IMR-90 (cell line): ENCODE results near the gene LPCAT2. TPM values are rescaled to one million over a fixed set of nuclear protein-coding genes. Genes with fewer than 3 reads are reported as not detected.

Experiments used
- ATAC-seq: fragments of 200-7000 bp; cut with Tn5 transposase; 2 replicates; pipeline ENCODE4 v1.9.1; 2020; ENCODE audit warnings: low read depth, mild to moderate bottlenecking, moderate library complexity
- BruUV-seq: library from RNA; stranded (reverse); fragments of 400-500 nt; replicated peaks from 2 replicates; lab custom pipeline; 2021; lab: Mats Ljungman, UMichigan
- CTCF ChIA-PET: fragments of 300-600 bp; formaldehyde crosslinking; extraction: SDS; loops from one replicate; lab custom pipeline; 2021; ENCODE audit warnings: antibody characterized with exemption; lab: Yijun Ruan, JAX
- POLR2A ChIA-PET: fragments of 300-600 bp; sonication (Branson Sonifier 250); formaldehyde crosslinking; loops from one replicate; lab custom pipeline; 2022; ENCODE audit warnings: antibody characterized with exemption; ENCODE audit not compliant: unreplicated experiment; lab: Charles Lee
- DNase-seq: peaks from one replicate; pipeline ENCODE4 v3.0.0; 2013
- H2AFZ ChIP-seq: replicated peaks from 2 replicates; pipeline ENCODE3; 2013; ENCODE audit warnings: low read length, mild to moderate bottlenecking; ENCODE audit not compliant: poor library complexity
- H2AK5ac ChIP-seq: 2 replicates; pipeline ENCODE4 v1.6.1; 2013; ENCODE audit warnings: low read depth, low read length, inconsistent platforms
- H2AK9ac ChIP-seq: replicated peaks from 2 replicates; pipeline ENCODE3; 2013; ENCODE audit warnings: mild to moderate bottlenecking, low read depth, low read length, moderate library complexity; ENCODE audit not compliant: poor library complexity
- H2BK120ac ChIP-seq: 2 replicates; pipeline ENCODE4 v1.6.1; 2013; ENCODE audit warnings: low read depth, low read length, inconsistent platforms
- H2BK15ac ChIP-seq: 3 replicates; pipeline ENCODE4 v1.6.1; 2013; ENCODE audit warnings: low read depth, low read length, inconsistent platforms
- H2BK20ac ChIP-seq: 2 replicates; pipeline ENCODE4 v1.6.1; 2013; ENCODE audit warnings: low read depth, mild to moderate bottlenecking, inconsistent platforms, low read length, moderate library complexity
- H2BK5ac ChIP-seq: 2 replicates; pipeline ENCODE4 v1.6.1; 2013; ENCODE audit warnings: mild to moderate bottlenecking, low read depth, low read length, inconsistent platforms; ENCODE audit not compliant: poor library complexity, severe bottlenecking
- H3K14ac ChIP-seq: replicated peaks from 2 replicates; pipeline ENCODE4 v1.6.1; 2013; ENCODE audit warnings: low read depth, low read length, inconsistent platforms
- H3K18ac ChIP-seq: 2 replicates; pipeline ENCODE4 v1.6.1; 2013; ENCODE audit warnings: low read depth, low read length, control low read depth
- H3K23ac ChIP-seq: 2 replicates; pipeline ENCODE4 v1.6.1; 2013; ENCODE audit warnings: low read depth, low read length, inconsistent platforms
- H3K27ac ChIP-seq: 2 replicates; pipeline ENCODE4 v1.5.1; 2013; ENCODE audit warnings: mild to moderate bottlenecking, control low read depth, low read length; ENCODE audit not compliant: insufficient read depth
- H3K27me3 ChIP-seq: 2 replicates; pipeline ENCODE4 v1.6.1; 2013; ENCODE audit warnings: low read length; ENCODE audit not compliant: control insufficient read depth, insufficient read depth
- H3K36me3 ChIP-seq: 2 replicates; pipeline ENCODE4 v1.6.1; 2013; ENCODE audit warnings: low read length, mixed read lengths; ENCODE audit not compliant: control insufficient read depth, insufficient read depth
- H3K4ac ChIP-seq: 2 replicates; pipeline ENCODE4 v1.6.1; 2013; ENCODE audit warnings: low read depth, low read length, inconsistent platforms
- H3K4me1 ChIP-seq: 2 replicates; pipeline ENCODE4 v1.6.1; 2013; ENCODE audit warnings: low read length, mixed read lengths; ENCODE audit not compliant: control insufficient read depth, insufficient read depth
- H3K4me2 ChIP-seq: 2 replicates; pipeline ENCODE4 v1.6.1; 2013; ENCODE audit warnings: low read depth, mild to moderate bottlenecking, control low read depth, low read length, moderate library complexity
- H3K4me3 ChIP-seq: 2 replicates; pipeline ENCODE4 v1.5.1; 2013; ENCODE audit warnings: low read depth, mild to moderate bottlenecking, control low read depth, low read length, moderate library complexity; ENCODE audit not compliant: insufficient read depth
- H3K56ac ChIP-seq: 2 replicates; pipeline ENCODE4 v1.6.1; 2013; ENCODE audit warnings: low read length, inconsistent platforms; ENCODE audit not compliant: insufficient read depth; ENCODE audit errors: extremely low read depth
- H3K79me1 ChIP-seq, 2 experiments: 2 replicates each; pipeline ENCODE4 v1.6.1; 2013; ENCODE audit warnings: low read length in 2 of 2, inconsistent platforms in 1 of 2, low read depth in 1 of 2
- H3K9ac ChIP-seq: 2 replicates; pipeline ENCODE4 v1.6.1; 2013; ENCODE audit warnings: low read depth, low read length, control low read depth
- H3K9me1 ChIP-seq: 2 replicates; pipeline ENCODE4 v1.6.1; 2013; ENCODE audit warnings: low read length, inconsistent platforms; ENCODE audit not compliant: insufficient read depth
- H3K9me3 ChIP-seq: 2 replicates; pipeline ENCODE4 v1.6.1; 2013; ENCODE audit warnings: low read length; ENCODE audit not compliant: control insufficient read depth, insufficient read depth
- H4K20me1 ChIP-seq: 2 replicates; pipeline ENCODE4 v1.6.1; 2013; ENCODE audit warnings: low read length, inconsistent platforms; ENCODE audit not compliant: insufficient read depth
- H4K5ac ChIP-seq: 2 replicates; pipeline ENCODE4 v1.6.1; 2013; ENCODE audit warnings: mild to moderate bottlenecking, low read depth, low read length, control low read depth
- H4K8ac ChIP-seq, 2 experiments: 2 replicates each; pipeline ENCODE4 v1.6.1; 2013; ENCODE audit warnings: low read depth in 2 of 2, low read length in 2 of 2, control low read depth in 1 of 2, inconsistent platforms in 1 of 2
- H4K91ac ChIP-seq: 2 replicates; pipeline ENCODE4 v1.6.1; 2013; ENCODE audit warnings: low read depth, low read length, inconsistent platforms; ENCODE audit not compliant: insufficient read depth
- CTCF ChIP-seq: conservative IDR thresholded peaks from 2 replicates; pipeline ENCODE4 v1.5.1; 2012; ENCODE audit warnings: mild to moderate bottlenecking, low read depth, low read length, improper control_type of control experiment
- FOS ChIP-seq: fragments of 150-350 bp; IDR thresholded peaks from 2 replicates; pipeline ENCODE4 v1.6.1; 2016; ENCODE audit warnings: low read depth, low read length
- MXI1 ChIP-seq: IDR thresholded peaks from 2 replicates; pipeline ENCODE4 v1.6.1; 2012; ENCODE audit warnings: low read depth, mild to moderate bottlenecking, low read length, moderate library complexity, borderline replicate concordance
- RCOR1 ChIP-seq: IDR thresholded peaks from 2 replicates; pipeline ENCODE4 v1.6.1; 2012; ENCODE audit warnings: mild to moderate bottlenecking, low read length, improper control_type of control experiment; ENCODE audit not compliant: insufficient replicate concordance
- WGBS, 2 experiments: methylation state at CpG; one replicate each; pipeline versions ENCODE4 v1.1.5 to v1.1.7; 2013; ENCODE audit warnings: missing lambda C conversion rate in 2 of 2; ENCODE audit not compliant: insufficient read length in 1 of 2; ENCODE audit errors: extremely low coverage in 2 of 2; 5-methylcytosine and 5-hydroxymethylcytosine counted together
- dilution Hi-C: fragments of 300-500 bp; cut with HindIII; formaldehyde crosslinking; loops from one replicate; pipeline ENCODE4 v1.14.3; 2018; ENCODE audit warnings: low sequenced_read_pairs; ENCODE audit not compliant: unreplicated experiment
- in situ Hi-C: fragments of 300-500 bp; cut with MboI; formaldehyde crosslinking; loops from 3 replicates; pipeline ENCODE4 v1.14.3; 2019; ENCODE audit warnings: low sequenced_read_pairs, inconsistent platforms, mixed read lengths
- intact Hi-C: fragments of 100-400 bp; cut with micrococcal nuclease; formaldehyde crosslinking; loops from 2 replicates; pipeline ENCODE4 v1.10.0; 2022
- polyA plus RNA-seq, 3 experiments: library from polyadenylated mRNA; depleted of rRNA; stranded (reverse); fragments of >200 nt; gene quantifications; 2 replicates each; pipeline ENCODE4 v1.2.3, GENCODE V29; 2012; ENCODE audit warnings: low replicate concordance in 1 of 3
- total RNA-seq: library from RNA; depleted of rRNA; stranded (reverse); fragments of >200 nt; gene quantifications from 2 replicates; pipeline ENCODE4 v1.2.3, GENCODE V29; 2012

The LPCAT2 gene
- total and polyA plus RNA-seq, 2 of the 4 experiments (the other 2 are of a cell fraction): 8.6 to 8.7 TPM

GRCh38 chr16:55502801-55503366, 6.0 kb upstream of the LPCAT2 start:
- peak overlapping the region; percentile 77 for H2AFZ ChIP-seq
- H3K18ac ChIP-seq: no peak overlapping the region
- no peak overlapping the region for H3K9ac ChIP-seq
- no peak overlapping the region for H3K4me2 ChIP-seq
- H3K4me3 ChIP-seq: no peak overlapping the region
- ATAC-seq: peak; percentile 55
- BruUV-seq: no TSS peak
- dilution Hi-C loops: no loop called here
- peaks cover 3% of the 10 kb centered on the region for H4K20me1 ChIP-seq
- peaks cover 61% of the 10 kb centered on the region for H3K36me3 ChIP-seq
- intact Hi-C loops: no loop called here
- peak overlapping the region; percentile 53; the same call in 1 of the 2 replicates for H4K91ac ChIP-seq
- ChIA-PET POLR2A (interaction anchor here (0.6 to 0.8 kb wide), 2 partner anchors 11 to 56 kb away, joined by 3 to 4 read pairs; no protein-coding TSS in a partner anchor), CTCF (interaction anchor here (0.8 to 1.4 kb wide), 6 partner anchors 12 to 38 kb away, joined by 3 to 5 read pairs (median 3); no protein-coding TSS in a partner anchor)
- H2BK20ac ChIP-seq: peak overlapping the region; percentile 35; the same call in 1 of the 2 replicates
- peak; percentile 93 for DNase-seq
- TF ChIP-seq CTCF (no peak), MXI1 (0 out of 2 replicates have a peak, but pooled peaks have one; percentile 41), RCOR1 (no peak), FOS (no peak)
- in situ Hi-C loops: no loop called here
- peaks cover 31% of the 10 kb centered on the region for H3K4me1 ChIP-seq
- no peaks in the 10 kb centered on the region for H3K9me3 ChIP-seq
- peak overlapping the region; percentile 35; the same call in 1 of the 2 replicates for H2BK120ac ChIP-seq
- no peak overlapping the region for H3K56ac ChIP-seq
- H2AK5ac ChIP-seq: peak overlapping the region; percentile 66; the same call in 1 of the 2 replicates
- peaks cover 15% of the 10 kb centered on the region for H3K9me1 ChIP-seq
- H2BK5ac ChIP-seq: no peak overlapping the region
- no peak overlapping the region for H4K5ac ChIP-seq
- no peaks in the 10 kb centered on the region for H3K27me3 ChIP-seq
- H3K14ac ChIP-seq: peak overlapping the region; percentile 27; the same call in 1 of the 2 replicates
- H3K23ac ChIP-seq: no peak overlapping the region; the same call in 1 of the 2 replicates
- H2BK15ac ChIP-seq: peak overlapping the region; percentile 42; the same call in 1 of the 3 replicates
- H4K8ac ChIP-seq: peak overlapping the region in 1 of 2 experiments; percentile 60; a peak in 1 of 4 replicates
- H3K27ac ChIP-seq: peak overlapping the region; percentile 44; the same call in 1 of the 2 replicates
- peak overlapping the region; percentile 74 for H2AK9ac ChIP-seq
- H3K4ac ChIP-seq: peak overlapping the region; percentile 74
- peaks cover 0 to 16% of the 10 kb centered on the region in 2 experiments; a peak in 2 of 4 replicates for H3K79me1 ChIP-seq
- 20% methylated on average over 1 of the region's 13 CpGs; no CpG with 5 or more reads in 1 of the 2 experiments for WGBS, 2 experiments
